B cell (primary cell): ENCODE measurements around the gene ZNF789. TPM values are rescaled to one million over a fixed set of nuclear protein-coding genes. Genes with fewer than 3 reads are reported as not detected.
A peak's percentile ranks its signal among the peaks of the same experiment; 100 is the strongest.

Source experiments
- ATAC-seq: fragments of 200-7000 bp; cut with Tn5 transposase; one replicate; pipeline ENCODE4 v1.10.0; 2021; ENCODE audit warnings: low read depth, mild to moderate bottlenecking, moderate number of reproducible peaks, moderate library complexity
- CTCF ChIA-PET: fragments of 350-600 bp; sonication (Branson Sonifier 250); formaldehyde crosslinking; loops from one replicate; lab custom pipeline; 2021; ENCODE audit warnings: antibody characterized with exemption, inconsistent platforms; lab: Charles Lee
- POLR2A ChIA-PET: fragments of 350-600 bp; sonication (Branson Sonifier 250); formaldehyde crosslinking; loops from one replicate; lab custom pipeline; 2021; ENCODE audit warnings: antibody characterized with exemption; lab: Charles Lee
- DNase-seq: peaks from one replicate; pipeline ENCODE4 v3.0.0; 2013
- H2AFZ ChIP-seq: 2 replicates; pipeline ENCODE4 v1.6.1; 2012; ENCODE audit warnings: mild to moderate bottlenecking, low read depth, low read length; ENCODE audit not compliant: insufficient read depth, poor library complexity, severe bottlenecking
- H3K27ac ChIP-seq, 2 donors: 1 replicate in 1 of 2; 2 replicates in 1 of 2; pipeline ENCODE4 v1.5.1; 2012 to 2013; ENCODE audit warnings: low read length in 2 of 2, mild to moderate bottlenecking in 2 of 2, moderate library complexity in 1 of 2
- H3K27me3 ChIP-seq, 4 experiments: fragments of 200-600 bp in 1 of 4; sonication (generic) in 1 of 4; replicated peaks in 1 of 4; 1 replicate in 2 of 4; 2 replicates in 2 of 4; pipeline versions ENCODE4 v1.6.1 to v1.7.0; 2013 to 2016; ENCODE audit warnings: low read length in 3 of 4, mild to moderate bottlenecking in 2 of 4, mixed read lengths in 1 of 4, moderate library complexity in 1 of 4; ENCODE audit not compliant: insufficient read depth in 4 of 4, control insufficient read depth in 3 of 4; ENCODE audit errors: control extremely low read depth in 1 of 4
- H3K36me3 ChIP-seq, 2 experiments: replicated peaks in 1 of 2; 1 replicate in 1 of 2; 2 replicates in 1 of 2; pipeline versions ENCODE4 v1.6.1 to v1.7.1; 2013; ENCODE audit warnings: low read length in 1 of 2; ENCODE audit not compliant: insufficient read depth in 2 of 2, control insufficient read depth in 1 of 2; ENCODE audit errors: control extremely low read depth in 1 of 2, extremely low read depth in 1 of 2
- H3K4me1 ChIP-seq, 2 donors: fragments of 200-600 bp in 1 of 2; sonication (generic) in 1 of 2; 1 replicate in 1 of 2; 2 replicates in 1 of 2; pipeline versions ENCODE4 v1.5.1 to v1.6.1; 2013 to 2017; ENCODE audit warnings: low read length in 2 of 2; ENCODE audit not compliant: control insufficient read depth in 2 of 2, insufficient read depth in 2 of 2
- H3K4me2 ChIP-seq: replicated peaks from 2 replicates; pipeline ENCODE3; 2012; ENCODE audit warnings: mild to moderate bottlenecking, low read depth, low read length; ENCODE audit not compliant: poor library complexity, severe bottlenecking
- H3K4me3 ChIP-seq, 5 experiments: fragments of 200-600 bp in 1 of 5; sonication (generic) in 1 of 5; 1 replicate in 3 of 5; 2 replicates in 2 of 5; pipeline versions ENCODE4 v1.5.1 to v1.7.0; 2011 to 2016; ENCODE audit warnings: low read length in 4 of 5, mild to moderate bottlenecking in 4 of 5, low read depth in 2 of 5, control low read depth in 1 of 5, moderate library complexity in 1 of 5; ENCODE audit not compliant: insufficient read depth in 1 of 5; ENCODE audit errors: control extremely low read depth in 1 of 5, extremely low read depth in 1 of 5
- H3K79me2 ChIP-seq: fragments of 200-600 bp; sonication (generic); one replicate; pipeline ENCODE4 v1.6.0; 2016; ENCODE audit warnings: low read length; ENCODE audit not compliant: control insufficient read depth, insufficient read depth
- H3K9ac ChIP-seq: fragments of 200-600 bp; sonication (generic); 2 replicates; pipeline ENCODE4 v1.6.1; 2017; ENCODE audit warnings: mild to moderate bottlenecking, low read length, moderate library complexity
- H3K9me3 ChIP-seq, 3 donors: one replicate each; pipeline versions ENCODE4 v1.6.1 to v1.7.1; 2013; ENCODE audit warnings: low read length in 2 of 3; ENCODE audit not compliant: control insufficient read depth in 2 of 3, insufficient read depth in 1 of 3; ENCODE audit errors: control extremely low read depth in 1 of 3
- H4K20me1 ChIP-seq: 2 replicates; pipeline ENCODE4 v1.6.0; 2012; ENCODE audit warnings: mild to moderate bottlenecking, low read length; ENCODE audit not compliant: insufficient read depth, control insufficient read depth, poor library complexity, severe bottlenecking
- H3K27ac Mint-ChIP-seq: one replicate; pipeline ENCODE4 v1.8.0; 2021; ENCODE audit warnings: mixed read lengths
- H3K27me3 Mint-ChIP-seq: one replicate; pipeline ENCODE4 v1.8.0; 2021; ENCODE audit warnings: mixed read lengths
- H3K4me1 Mint-ChIP-seq: one replicate; pipeline ENCODE4 v1.8.0; 2021; ENCODE audit warnings: mixed read lengths
- H3K4me3 Mint-ChIP-seq: one replicate; pipeline ENCODE4 v1.8.0; 2021; ENCODE audit warnings: mixed read lengths
- H3K9me3 Mint-ChIP-seq: one replicate; pipeline ENCODE4 v1.8.0; 2022; ENCODE audit warnings: mixed read lengths; ENCODE audit not compliant: insufficient read depth
- CTCF ChIP-seq: fragments of 200-600 bp; IDR thresholded peaks from one replicate; pipeline ENCODE4 v1.8.0; 2022; ENCODE audit warnings: antibody characterized with exemption, mild to moderate bottlenecking
- EZH2 ChIP-seq: IDR thresholded peaks from 2 replicates; pipeline ENCODE4 v1.6.1; 2012; ENCODE audit warnings: borderline replicate concordance, low read depth, mild to moderate bottlenecking, moderate library complexity, low read length; ENCODE audit not compliant: insufficient read depth, poor library complexity, severe bottlenecking
- whole genome bisulfite sequencing: methylation state at CpG from one replicate; pipeline ENCODE4 v1.1.5; 2013; ENCODE audit warnings: missing lambda C conversion rate; ENCODE audit not compliant: insufficient coverage; 5-methylcytosine and 5-hydroxymethylcytosine counted together
- intact Hi-C: fragments of 100-400 bp; cut with micrococcal nuclease; formaldehyde crosslinking; loops from one replicate; pipeline ENCODE4 v1.10.0; 2022
- polyA plus RNA-seq: library from polyadenylated mRNA; depleted of rRNA; stranded (reverse); fragments of >200 nt; gene quantifications from 2 replicates; pipeline ENCODE4 v1.2.3, GENCODE V29; 2012
- total RNA-seq, 2 donors: library from RNA; stranded (reverse); fragments of 120-200 nt in 1 of 2; gene quantifications; 1 replicate in 1 of 2; 2 replicates in 1 of 2; pipeline versions ENCODE4 v1.2.3 to v1.2.4, GENCODE V29; 2013 to 2022

ZNF789 gene
- total and polyA plus RNA-seq, 2 donors (not counting 1 experiment from before 2014, with no cell fraction given), result 16.4 to 36.7 TPM

GRCh38 chr7:99459087-99459486 lies 13.6 kb upstream of the ZNF789 start:
- H3K27ac Mint-ChIP-seq, result no peak overlapping the region
- intact Hi-C loops, result no loop called here
- 91% methylated on average over 5 of the region's 8 CpGs for WGBS
- H3K9ac ChIP-seq, result no peak overlapping the region
- H2AFZ ChIP-seq, result no peak overlapping the region
- no peak overlapping the region for H3K4me3 ChIP-seq
- peaks cover 0 to 50% of the 10 kb centered on the region in 2 experiments for H3K36me3 ChIP-seq
- no peaks in the 10 kb centered on the region for H3K9me3 ChIP-seq
- no peaks in the 10 kb centered on the region for H3K9me3 Mint-ChIP-seq
- H3K4me3 Mint-ChIP-seq, result no peak overlapping the region
- H3K79me2 ChIP-seq, result peaks cover 67% of the 10 kb centered on the region
- H3K27ac ChIP-seq, result no peak overlapping the region
- H3K4me1 Mint-ChIP-seq, result peaks cover 15% of the 10 kb centered on the region
- ChIA-PET POLR2A (no interaction called here), CTCF (no interaction called here)
- no peak overlapping the region for H3K4me2 ChIP-seq
- ATAC-seq (peak; percentile 36), DNase-seq (no peak)
- no peaks in the 10 kb centered on the region for H3K27me3 ChIP-seq
- H3K27me3 Mint-ChIP-seq, result no peaks in the 10 kb centered on the region
- TF ChIP-seq CTCF (peak; percentile 30), EZH2 (no peak)
- peaks cover 60% of the 10 kb centered on the region for H4K20me1 ChIP-seq
- peaks cover 0 to 3% of the 10 kb centered on the region in 2 donors for H3K4me1 ChIP-seq

- Mint-ChIP-seq H3K9me3 (no peaks in the 10 kb centered on the region), H3K27me3 (no peaks in the 10 kb centered on the region), H3K4me3 (no peak overlapping the region), H3K27ac (peak overlapping the region; percentile 53), H3K4me1 (peaks cover 22% of the 10 kb centered on the region)
- Histone ChIP-seq H3K4me3 (no peak overlapping the region), H3K4me2 (no peak overlapping the region), H3K36me3 (peaks cover 0 to 48% of the 10 kb centered on the region in 2 experiments), H3K27me3 (no peaks in the 10 kb centered on the region), H3K27ac (no peak overlapping the region), H4K20me1 (peaks cover 60% of the 10 kb centered on the region), H3K9me3 (no peaks in the 10 kb centered on the region), H3K4me1 (peaks cover 9 to 15% of the 10 kb centered on the region in 2 donors), H3K79me2 (peaks cover 79% of the 10 kb centered on the region), H3K9ac (no peak overlapping the region), H2AFZ (no peak overlapping the region)
- 96% methylated on average over 10 of the region's 11 CpGs for WGBS
- DNase-seq (no peak), ATAC-seq (no peak)
- ChIA-PET POLR2A (no interaction called here), CTCF (interaction anchor here (1.0 kb wide), 2 partner anchors 14 to 21 kb away, joined by 3 read pairs; partner anchors contain the start of gene CPSF4)
- intact Hi-C loops, result no loop called here
- TF ChIP-seq EZH2 (no peak), CTCF (no peak)
Measured at GRCh38 chr7:99460651-99461050, 12.0 kb upstream of the ZNF789 start.
